ENCODE data around the gene ASS1. TPM values are rescaled to one million over a fixed set of nuclear protein-coding genes. Genes with fewer than 3 reads are reported as not detected.

Gene ASS1
- total and polyA plus RNA-seq, 2 of the 13 experiments (the other 11 are each of a cell fraction or from before 2014, with no cell fraction given), result 77.6 to 122 TPM

GRCh38 chr9:130428086-130428665, 16.6 kb upstream of the ASS1 start (continued):
- TF ChIP-seq, protein P1, sequence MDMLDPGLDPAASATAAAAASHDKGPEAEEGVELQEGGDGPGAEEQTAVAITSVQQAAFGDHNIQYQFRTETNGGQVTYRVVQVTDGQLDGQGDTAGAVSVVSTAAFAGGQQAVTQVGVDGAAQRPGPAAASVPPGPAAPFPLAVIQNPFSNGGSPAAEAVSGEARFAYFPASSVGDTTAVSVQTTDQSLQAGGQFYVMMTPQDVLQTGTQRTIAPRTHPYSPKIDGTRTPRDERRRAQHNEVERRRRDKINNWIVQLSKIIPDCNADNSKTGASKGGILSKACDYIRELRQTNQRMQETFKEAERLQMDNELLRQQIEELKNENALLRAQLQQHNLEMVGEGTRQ (IDR thresholded peaks at IDR 0.05; ENCODE audit: low read depth, low read length), result no peak
- TF ChIP-seq, protein P1 (CRISPR knock-in tag; IDR thresholded peaks at IDR 0.05; ENCODE audit: borderline replicate concordance), result no peak
- no peak for TF ChIP-seq ZNF530 (CRISPR knock-in tag; IDR thresholded peaks at IDR 0.05; ENCODE audit: low read depth)
- no peak for TF ChIP-seq DMAP1 (CRISPR knock-in tag; IDR thresholded peaks at IDR 0.05)
- TF ChIP-seq, protein P2, sequence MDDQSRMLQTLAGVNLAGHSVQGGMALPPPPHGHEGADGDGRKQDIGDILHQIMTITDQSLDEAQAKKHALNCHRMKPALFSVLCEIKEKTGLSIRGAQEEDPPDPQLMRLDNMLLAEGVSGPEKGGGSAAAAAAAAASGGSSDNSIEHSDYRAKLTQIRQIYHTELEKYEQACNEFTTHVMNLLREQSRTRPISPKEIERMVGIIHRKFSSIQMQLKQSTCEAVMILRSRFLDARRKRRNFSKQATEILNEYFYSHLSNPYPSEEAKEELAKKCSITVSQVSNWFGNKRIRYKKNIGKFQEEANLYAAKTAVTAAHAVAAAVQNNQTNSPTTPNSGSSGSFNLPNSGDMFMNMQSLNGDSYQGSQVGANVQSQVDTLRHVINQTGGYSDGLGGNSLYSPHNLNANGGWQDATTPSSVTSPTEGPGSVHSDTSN (CRISPR knock-in tag; IDR thresholded peaks at IDR 0.05; ENCODE audit: borderline replicate concordance), result no peak
- TF ChIP-seq ZFP90 (CRISPR knock-in tag; IDR thresholded peaks at IDR 0.05; ENCODE audit: borderline replicate concordance), result no peak

- ChIA-PET POLR2A (no interaction called here), CTCF (ENCODE audit: low intra/inter-chr PET ratio, low total read pairs) (no interaction called here)
- DNase-seq (ENCODE audit: low spot score) (no peak), FAIRE-seq (no peak), ATAC-seq (no peak)
- 0 out of 2 replicates have a peak overlapping the region, but pooled peaks have one; percentile 29 for H3K4me2 ChIP-seq (ENCODE audit: low read depth, low read length)
- no peaks in the 10 kb centered on the region for H3K79me2 ChIP-seq (ENCODE audit: insufficient read depth, low read length)
- H3K4me1 ChIP-seq (ENCODE audit: insufficient read depth, low read length), result peaks cover 52% of the 10 kb centered on the region
- H3K36me3 ChIP-seq (replicated peaks in 1 of 2; ENCODE audit: control insufficient read depth in 1 of 2, insufficient read depth in 2 of 2, low read length in 2 of 2), result no peaks in the 10 kb centered on the region
- H3K27ac ChIP-seq (ENCODE audit: extremely low read length, insufficient read depth, low read length), result no peak overlapping the region
- TF ChIP-seq GABPB1 (CRISPR knock-in tag; IDR thresholded peaks at IDR 0.05) (peak; percentile 10; the same call in 1 of the 2 replicates), ZNF383 (CRISPR knock-in tag; IDR thresholded peaks at IDR 0.05; ENCODE audit: borderline replicate concordance) (no peak)
- H3K4me3 ChIP-seq (replicated peaks in 1 of 3; ENCODE audit: insufficient read depth in 1 of 3, low read depth in 2 of 3, low read length in 3 of 3), result no peak overlapping the region; a peak in 1 of 6 replicates
- in situ Hi-C loops (cut with HindIII; ENCODE audit: extremely low pct_ligation_motif_present, low pct_unique_long_range_greater_than_20kb) (no loop called here), intact Hi-C loops (cut with micrococcal nuclease; ENCODE audit: unreplicated experiment) (no loop called here)
- H2AFZ ChIP-seq (ENCODE audit: low read length), result no peak overlapping the region
- WGBS (ENCODE audit: low lambda C conversion rate), result 25% methylated on average over 2 of the region's 13 CpGs
- H3K9me3 ChIP-seq (ENCODE audit: low read length), result no peaks in the 10 kb centered on the region
- BruUV-seq (replicated peaks), result no TSS peak
- no peaks in the 10 kb centered on the region for H4K20me1 ChIP-seq (ENCODE audit: insufficient read depth, low read length)
- peaks cover 11 to 51% of the 10 kb centered on the region in 2 experiments; a peak in 4 of 5 replicates for H3K27me3 ChIP-seq (ENCODE audit: control insufficient read depth in 1 of 2, insufficient read depth in 2 of 2, low read length in 2 of 2)
- no peak overlapping the region for H3K9ac ChIP-seq (ENCODE audit: insufficient read depth, low read depth, low read length)
Observed at GRCh38 chr9:130429381-130429780, 15.4 kb upstream of the ASS1 start.

All from HepG2 (cell line).